SK-N-SH (cell line): ENCODE data around the gene CD109. TPM values are rescaled to one million over a fixed set of nuclear protein-coding genes. Genes with fewer than 3 reads are reported as not detected.

Experiments used
- CTCF ChIA-PET: fragments of 300-600, 350-600 bp; formaldehyde crosslinking; extraction: SDS; loops from one replicate; lab custom pipeline; 2021; lab: Yijun Ruan, JAX
- POLR2A ChIA-PET: fragments of 350-600 bp; sonication (Branson Sonifier 250); formaldehyde crosslinking; extraction: SDS; loops from one replicate; lab custom pipeline; 2020; ENCODE audit warnings: antibody characterized with exemption, inconsistent platforms; lab: Yijun Ruan, JAX
- DNase-seq: peaks from one replicate; pipeline ENCODE4 v3.0.0; 2012
- H2AFZ ChIP-seq: fragments of 200-600 bp; sonication (generic); 2 replicates; pipeline ENCODE4 v1.8.1; 2016; ENCODE audit warnings: antibody characterized with exemption, mild to moderate bottlenecking, low read depth
- H3F3A ChIP-seq: fragments of 200-600 bp; sonication (generic); replicated peaks from 2 replicates; pipeline ENCODE3; 2016; ENCODE audit warnings: antibody characterized with exemption, mild to moderate bottlenecking; ENCODE audit not compliant: insufficient read depth
- H3K27ac ChIP-seq, 2 experiments: fragments of 200-500 bp in 1 of 2; fragments of 200-600 bp in 1 of 2; sonication (Bioruptor generic) in 1 of 2; sonication (generic), shearing (Covaris generic) in 1 of 2; 2 replicates each; pipeline versions ENCODE4 v1.5.1 to v1.6.1; 2014 to 2016; ENCODE audit warnings: low read depth in 2 of 2, inconsistent platforms in 1 of 2, low read length in 1 of 2, mild to moderate bottlenecking in 1 of 2, mixed read lengths in 1 of 2
- H3K27me3 ChIP-seq: fragments of 200-600 bp; sonication (generic), shearing (Covaris generic); 2 replicates; pipeline ENCODE4 v1.6.1; 2016; ENCODE audit warnings: mixed run types; ENCODE audit not compliant: insufficient read depth
- H3K36me3 ChIP-seq, 2 experiments: fragments of 200-500 bp in 1 of 2; fragments of 200-600 bp in 1 of 2; sonication (Bioruptor generic) in 1 of 2; sonication (generic) in 1 of 2; replicated peaks in 1 of 2; 2 replicates each; pipeline versions ENCODE3 to v1.5.1; 2014 to 2016; ENCODE audit warnings: low read length in 1 of 2, mild to moderate bottlenecking in 1 of 2; ENCODE audit not compliant: insufficient read depth in 2 of 2, control insufficient read depth in 1 of 2
- H3K4me1 ChIP-seq, 2 experiments: fragments of 200-500 bp in 1 of 2; fragments of 200-600 bp in 1 of 2; sonication (Bioruptor generic) in 1 of 2; sonication (generic), shearing (Covaris generic) in 1 of 2; 2 replicates each; pipeline versions ENCODE4 v1.5.1 to v1.6.1; 2014 to 2016; ENCODE audit warnings: low read depth in 1 of 2, low read length in 1 of 2, mixed run types in 1 of 2; ENCODE audit not compliant: insufficient read depth in 2 of 2, control insufficient read depth in 1 of 2
- H3K4me2 ChIP-seq: fragments of 200-600 bp; sonication (generic), shearing (Covaris generic); 2 replicates; pipeline ENCODE4 v1.6.1; 2017; ENCODE audit warnings: mixed run types
- H3K4me3 ChIP-seq, 2 experiments: fragments of 200-500 bp in 1 of 2; fragments of 200-600 bp in 1 of 2; sonication (Bioruptor generic) in 1 of 2; sonication (generic), shearing (Covaris generic) in 1 of 2; 2 replicates each; pipeline versions ENCODE4 v1.5.1 to v1.8.1; 2014 to 2016; ENCODE audit warnings: low read depth in 2 of 2, inconsistent platforms in 1 of 2, low read length in 1 of 2, mild to moderate bottlenecking in 1 of 2, mixed read lengths in 1 of 2, moderate library complexity in 1 of 2
- H3K79me2 ChIP-seq: fragments of 200-600 bp; sonication (generic); 2 replicates; pipeline ENCODE4 v1.8.1; 2017; ENCODE audit warnings: mild to moderate bottlenecking; ENCODE audit not compliant: insufficient read depth
- H3K9ac ChIP-seq: fragments of 200-600 bp; sonication (generic); 2 replicates; pipeline ENCODE4 v1.6.1; 2017; ENCODE audit warnings: mixed run types
- H3K9me2 ChIP-seq: fragments of 200-600 bp; sonication (generic); 2 replicates; pipeline ENCODE4 v1.6.1; 2017; ENCODE audit warnings: mixed run types
- H3K9me3 ChIP-seq: fragments of 200-600 bp; sonication (generic); 2 replicates; pipeline ENCODE4 v1.6.1; 2017; ENCODE audit warnings: mixed run types, mild to moderate bottlenecking, moderate library complexity
- H4K20me1 ChIP-seq: fragments of 200-600 bp; sonication (generic); 2 replicates; pipeline ENCODE4 v1.6.1; 2017; ENCODE audit warnings: mild to moderate bottlenecking, mixed run types; ENCODE audit not compliant: insufficient read depth
- CHD2 ChIP-seq: fragments of 150-350 bp; IDR thresholded peaks from 2 replicates; pipeline ENCODE4 v1.6.1; 2018; ENCODE audit warnings: low read length; ENCODE audit not compliant: partially characterized antibody
- EP300 ChIP-seq, 2 experiments: IDR thresholded peaks; 2 replicates each; pipeline versions ENCODE4 v1.4.0 to v1.6.1; 2012; ENCODE audit warnings: borderline replicate concordance in 1 of 2, low read depth in 1 of 2, low read length in 1 of 2
- FOXJ3 ChIP-seq: sonication (generic); formaldehyde crosslinking; IDR thresholded peaks from 2 replicates; pipeline ENCODE4 v1.5.1; 2020; ENCODE audit warnings: mild to moderate bottlenecking, missing genetic modification reagents
- GABPA ChIP-seq: IDR thresholded peaks from 2 replicates; pipeline ENCODE4 v1.4.0; 2012; ENCODE audit warnings: low read depth, mild to moderate bottlenecking
- JUND ChIP-seq: IDR thresholded peaks from 2 replicates; pipeline ENCODE4 v1.4.0; 2012
- MXI1 ChIP-seq: IDR thresholded peaks from 2 replicates; pipeline ENCODE4 v1.6.1; 2012; ENCODE audit warnings: mild to moderate bottlenecking, low read depth, low read length, improper control_type of control experiment
- NFIC ChIP-seq: IDR thresholded peaks from 2 replicates; pipeline ENCODE4 v1.4.0; 2012; ENCODE audit warnings: borderline replicate concordance
- POLR2AphosphoS5 ChIP-seq: IDR thresholded peaks from 2 replicates; pipeline ENCODE4 v1.6.1; 2012; ENCODE audit warnings: low read depth, low read length
- RFX5 ChIP-seq: IDR thresholded peaks from 2 replicates; pipeline ENCODE4 v1.6.1; 2012; ENCODE audit warnings: mild to moderate bottlenecking, improper control_type of control experiment, low read length
- RXRA ChIP-seq: IDR thresholded peaks from 2 replicates; pipeline ENCODE4 v1.4.0; 2012; ENCODE audit warnings: low read depth, mild to moderate bottlenecking, borderline replicate concordance
- SIN3A ChIP-seq: IDR thresholded peaks from 2 replicates; pipeline ENCODE4 v1.6.1; 2012; ENCODE audit warnings: low read depth, mild to moderate bottlenecking, low read length, moderate library complexity, borderline replicate concordance
- SMC3 ChIP-seq: IDR thresholded peaks from 2 replicates; pipeline ENCODE4 v1.6.1; 2012; ENCODE audit warnings: low read depth, low read length, improper control_type of control experiment
- TCF12 ChIP-seq: IDR thresholded peaks from 2 replicates; pipeline ENCODE4 v1.4.0; 2012
- YY1 ChIP-seq: IDR thresholded peaks from 2 replicates; pipeline ENCODE4 v1.4.0; 2012; ENCODE audit warnings: low read depth, mild to moderate bottlenecking
- polyA plus RNA-seq, 3 experiments: library from polyadenylated mRNA; depleted of rRNA; stranded (reverse); fragments of >200 nt; gene quantifications; 2 replicates each; pipeline ENCODE4 v1.2.3, GENCODE V29; 2012
- TF ChIP-seq, protein P1 (sequence below): fragments of 150-350 bp; IDR thresholded peaks from 2 replicates; pipeline ENCODE4 v1.6.1; 2016; ENCODE audit warnings: mild to moderate bottlenecking, low read depth, low read length
- TF ChIP-seq, protein P2 (sequence below): fragments of 150-350 bp; IDR thresholded peaks from 2 replicates; pipeline ENCODE4 v1.6.1; 2017; ENCODE audit warnings: antibody characterized with exemption, low read length, low read depth, borderline replicate concordance
- TF ChIP-seq, protein P3 (sequence below): IDR thresholded peaks from 2 replicates; pipeline ENCODE4 v1.4.0; 2012; ENCODE audit warnings: low read depth
- TF ChIP-seq, protein P4 (sequence below): IDR thresholded peaks from 2 replicates; pipeline ENCODE4 v1.4.0; 2012; ENCODE audit warnings: low read depth, borderline replicate concordance
- TF ChIP-seq, protein P5 (sequence below): IDR thresholded peaks from 2 replicates; pipeline ENCODE4 v1.4.0; 2012; ENCODE audit warnings: low read depth, borderline replicate concordance

CD109 gene
- polyA plus RNA-seq, 1 of the 3 experiments (the other 2 are of a cell fraction) = 19.7 TPM

DNA sequence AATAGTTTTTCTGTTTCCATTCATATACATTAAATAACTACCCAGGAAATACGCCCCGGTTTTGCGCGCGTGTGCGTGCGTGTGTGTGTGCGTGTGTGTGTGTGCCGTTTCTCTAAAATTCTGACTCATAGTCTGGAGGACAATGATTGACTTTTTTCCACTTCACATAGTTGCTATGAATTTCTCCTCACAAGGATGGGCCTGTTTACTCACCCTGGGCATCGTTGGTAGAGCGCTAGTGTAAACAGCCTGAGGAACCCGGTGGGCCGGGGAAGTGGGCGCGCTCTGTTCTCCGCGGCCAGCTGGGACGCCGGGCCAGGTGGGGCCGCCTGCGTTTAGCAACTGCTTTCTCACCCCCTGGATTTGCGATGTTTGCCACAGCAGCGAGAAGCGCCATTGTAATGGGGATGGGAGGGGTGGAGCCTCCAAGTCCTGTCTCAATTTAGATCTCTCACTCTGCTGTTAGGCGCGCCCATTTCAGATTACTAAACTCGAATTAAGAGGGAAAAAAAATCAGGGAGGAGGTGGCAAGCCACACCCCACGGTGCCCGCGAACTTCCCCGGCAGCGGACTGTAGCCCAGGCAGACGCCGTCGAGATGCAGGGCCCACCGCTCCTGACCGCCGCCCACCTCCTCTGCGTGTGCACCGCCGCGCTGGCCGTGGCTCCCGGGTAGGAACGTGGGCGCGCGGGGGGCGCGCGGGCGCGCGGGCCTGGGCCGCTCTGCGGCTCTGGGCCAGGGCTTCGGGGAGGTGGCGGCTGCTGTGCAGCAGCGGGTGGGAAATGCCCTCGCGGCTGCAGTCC is at the start of gene CD109 (continued):
- TF ChIP-seq, protein P1, sequence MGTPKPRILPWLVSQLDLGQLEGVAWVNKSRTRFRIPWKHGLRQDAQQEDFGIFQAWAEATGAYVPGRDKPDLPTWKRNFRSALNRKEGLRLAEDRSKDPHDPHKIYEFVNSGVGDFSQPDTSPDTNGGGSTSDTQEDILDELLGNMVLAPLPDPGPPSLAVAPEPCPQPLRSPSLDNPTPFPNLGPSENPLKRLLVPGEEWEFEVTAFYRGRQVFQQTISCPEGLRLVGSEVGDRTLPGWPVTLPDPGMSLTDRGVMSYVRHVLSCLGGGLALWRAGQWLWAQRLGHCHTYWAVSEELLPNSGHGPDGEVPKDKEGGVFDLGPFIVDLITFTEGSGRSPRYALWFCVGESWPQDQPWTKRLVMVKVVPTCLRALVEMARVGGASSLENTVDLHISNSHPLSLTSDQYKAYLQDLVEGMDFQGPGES = no peak
- TF ChIP-seq, protein P2, sequence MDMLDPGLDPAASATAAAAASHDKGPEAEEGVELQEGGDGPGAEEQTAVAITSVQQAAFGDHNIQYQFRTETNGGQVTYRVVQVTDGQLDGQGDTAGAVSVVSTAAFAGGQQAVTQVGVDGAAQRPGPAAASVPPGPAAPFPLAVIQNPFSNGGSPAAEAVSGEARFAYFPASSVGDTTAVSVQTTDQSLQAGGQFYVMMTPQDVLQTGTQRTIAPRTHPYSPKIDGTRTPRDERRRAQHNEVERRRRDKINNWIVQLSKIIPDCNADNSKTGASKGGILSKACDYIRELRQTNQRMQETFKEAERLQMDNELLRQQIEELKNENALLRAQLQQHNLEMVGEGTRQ = no peak
- TF ChIP-seq GABPA = no peak
- TF ChIP-seq, protein P3, sequence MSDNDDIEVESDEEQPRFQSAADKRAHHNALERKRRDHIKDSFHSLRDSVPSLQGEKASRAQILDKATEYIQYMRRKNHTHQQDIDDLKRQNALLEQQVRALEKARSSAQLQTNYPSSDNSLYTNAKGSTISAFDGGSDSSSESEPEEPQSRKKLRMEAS = no peak
- TF ChIP-seq SMC3 = no peak
- no peak for TF ChIP-seq SIN3A
- no peak for TF ChIP-seq RXRA
- TF ChIP-seq YY1 = peak; percentile 75; the same call in 1 of the 2 replicates
- no peak for TF ChIP-seq RFX5
- peak; percentile 39; the same call in 1 of the 2 replicates for TF ChIP-seq JUND
- TF ChIP-seq MXI1 = no peak

DNA sequence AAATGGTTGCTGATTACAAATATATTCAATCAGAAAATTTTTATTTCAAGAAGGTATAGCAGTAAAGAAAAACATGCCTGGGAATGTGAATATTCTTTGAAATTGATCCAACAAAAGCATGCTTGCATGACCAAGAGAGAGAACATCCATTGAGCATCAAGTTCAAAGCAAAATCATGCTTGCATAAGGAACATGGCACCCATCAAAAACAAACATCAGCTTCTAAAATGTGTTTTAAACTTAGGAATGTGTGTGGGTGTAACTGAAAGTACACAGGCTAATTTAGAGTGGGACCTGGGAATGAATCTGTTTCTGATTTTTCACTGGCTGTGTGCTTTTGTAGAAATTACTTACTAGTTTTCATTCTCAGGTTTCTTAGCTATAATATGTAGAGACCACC is 47.8 kb upstream of the CD109 start:
- Histone ChIP-seq H2AFZ (no peak overlapping the region), H3K27ac (no peak overlapping the region), H3F3A (peaks cover 13% of the 10 kb centered on the region), H3K9me2 (no peaks in the 10 kb centered on the region), H3K4me1 (peaks cover 0 to 6% of the 10 kb centered on the region in 2 experiments; a peak in 2 of 4 replicates), H3K36me3 (peaks cover 0 to 11% of the 10 kb centered on the region in 2 experiments), H3K27me3 (no peaks in the 10 kb centered on the region), H3K9me3 (no peaks in the 10 kb centered on the region), H3K79me2 (no peaks in the 10 kb centered on the region), H3K9ac (no peak overlapping the region), H3K4me2 (no peak overlapping the region), H4K20me1 (no peaks in the 10 kb centered on the region), H3K4me3 (no peak overlapping the region)
- TF ChIP-seq RFX5 (no peak), CHD2 (no peak), JUND (no peak), POLR2AphosphoS5 (no peak), TCF12 (no peak), GABPA (no peak), EP300 (IDR thresholded peaks at IDR 0.05; ENCODE audit: borderline replicate concordance in 1 of 2, low read depth in 1 of 2, low read length in 1 of 2) (no peak), FOXJ3 (CRISPR knock-in tag) (no peak), NFIC (no peak), RXRA (no peak)
- TF ChIP-seq, protein P4, sequence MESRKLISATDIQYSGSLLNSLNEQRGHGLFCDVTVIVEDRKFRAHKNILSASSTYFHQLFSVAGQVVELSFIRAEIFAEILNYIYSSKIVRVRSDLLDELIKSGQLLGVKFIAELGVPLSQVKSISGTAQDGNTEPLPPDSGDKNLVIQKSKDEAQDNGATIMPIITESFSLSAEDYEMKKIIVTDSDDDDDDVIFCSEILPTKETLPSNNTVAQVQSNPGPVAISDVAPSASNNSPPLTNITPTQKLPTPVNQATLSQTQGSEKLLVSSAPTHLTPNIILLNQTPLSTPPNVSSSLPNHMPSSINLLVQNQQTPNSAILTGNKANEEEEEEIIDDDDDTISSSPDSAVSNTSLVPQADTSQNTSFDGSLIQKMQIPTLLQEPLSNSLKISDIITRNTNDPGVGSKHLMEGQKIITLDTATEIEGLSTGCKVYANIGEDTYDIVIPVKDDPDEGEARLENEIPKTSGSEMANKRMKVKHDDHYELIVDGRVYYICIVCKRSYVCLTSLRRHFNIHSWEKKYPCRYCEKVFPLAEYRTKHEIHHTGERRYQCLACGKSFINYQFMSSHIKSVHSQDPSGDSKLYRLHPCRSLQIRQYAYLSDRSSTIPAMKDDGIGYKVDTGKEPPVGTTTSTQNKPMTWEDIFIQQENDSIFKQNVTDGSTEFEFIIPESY = no peak
- TF ChIP-seq, protein P2 = no peak
- TF ChIP-seq, protein P5, sequence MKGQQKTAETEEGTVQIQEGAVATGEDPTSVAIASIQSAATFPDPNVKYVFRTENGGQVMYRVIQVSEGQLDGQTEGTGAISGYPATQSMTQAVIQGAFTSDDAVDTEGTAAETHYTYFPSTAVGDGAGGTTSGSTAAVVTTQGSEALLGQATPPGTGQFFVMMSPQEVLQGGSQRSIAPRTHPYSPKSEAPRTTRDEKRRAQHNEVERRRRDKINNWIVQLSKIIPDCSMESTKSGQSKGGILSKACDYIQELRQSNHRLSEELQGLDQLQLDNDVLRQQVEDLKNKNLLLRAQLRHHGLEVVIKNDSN = no peak
- DNase-seq = no peak
- ChIA-PET POLR2A (no interaction called here), CTCF (interaction anchor here (1.4 kb wide), 1 partner anchor 133 kb away, joined by 4 read pairs; no protein-coding TSS in a partner anchor)
